Endothelial cell (in vitro differentiated cells): ENCODE data around the gene EIF2B5. TPM values are rescaled to one million over a fixed set of nuclear protein-coding genes. Genes with fewer than 3 reads are reported as not detected.

Experiments used
- DNase-seq: peaks from one replicate; pipeline ENCODE4 v3.0.0; 2021; ENCODE audit warnings: low spot score
- H3K27ac Mint-ChIP-seq: one replicate; pipeline ENCODE4 v1.8.0; 2021; ENCODE audit warnings: mixed read lengths, inconsistent platforms; ENCODE audit not compliant: unreplicated experiment
- H3K27me3 Mint-ChIP-seq: one replicate; pipeline ENCODE4 v1.8.0; 2021; ENCODE audit warnings: mild to moderate bottlenecking, moderate library complexity, mixed read lengths, inconsistent platforms; ENCODE audit not compliant: unreplicated experiment
- H3K36me3 Mint-ChIP-seq: one replicate; pipeline ENCODE4 v1.8.0; 2021; ENCODE audit warnings: mild to moderate bottlenecking, low read depth, mixed read lengths, inconsistent platforms; ENCODE audit not compliant: unreplicated experiment
- H3K4me1 Mint-ChIP-seq: one replicate; pipeline ENCODE4 v1.8.0; 2021; ENCODE audit warnings: mild to moderate bottlenecking, mixed read lengths, inconsistent platforms; ENCODE audit not compliant: unreplicated experiment
- H3K4me3 Mint-ChIP-seq: one replicate; pipeline ENCODE4 v1.8.0; 2021; ENCODE audit warnings: mild to moderate bottlenecking, mixed read lengths, inconsistent platforms; ENCODE audit not compliant: unreplicated experiment
- H3K9me3 Mint-ChIP-seq: one replicate; pipeline ENCODE4 v1.8.0; 2021; ENCODE audit warnings: mixed read lengths, inconsistent platforms; ENCODE audit not compliant: unreplicated experiment
- CTCF ChIP-seq: fragments of 200-600 bp; sonication (generic); IDR thresholded peaks from one replicate; pipeline ENCODE4 v1.5.0; 2021; ENCODE audit warnings: antibody characterized with exemption; ENCODE audit not compliant: unreplicated experiment
- total RNA-seq: library from RNA; stranded (reverse); fragmentation: NEBNext Ultra II Directional; extraction: Animal tissue kit (Norgen Biotek cat#: 25700); gene quantifications from one replicate; pipeline ENCODE4 v1.2.1, GENCODE V29; 2021; ENCODE audit not compliant: unreplicated experiment

Gene EIF2B5
- total RNA-seq, 1 donor from 2014 or later: 37.0 TPM

GRCh38 chr3:184175506-184175905, 40.3 kb downstream of the EIF2B5 start:
- TF ChIP-seq CTCF: no peak
- peaks cover 51% of the 10 kb centered on the region for H3K36me3 Mint-ChIP-seq

DNA sequence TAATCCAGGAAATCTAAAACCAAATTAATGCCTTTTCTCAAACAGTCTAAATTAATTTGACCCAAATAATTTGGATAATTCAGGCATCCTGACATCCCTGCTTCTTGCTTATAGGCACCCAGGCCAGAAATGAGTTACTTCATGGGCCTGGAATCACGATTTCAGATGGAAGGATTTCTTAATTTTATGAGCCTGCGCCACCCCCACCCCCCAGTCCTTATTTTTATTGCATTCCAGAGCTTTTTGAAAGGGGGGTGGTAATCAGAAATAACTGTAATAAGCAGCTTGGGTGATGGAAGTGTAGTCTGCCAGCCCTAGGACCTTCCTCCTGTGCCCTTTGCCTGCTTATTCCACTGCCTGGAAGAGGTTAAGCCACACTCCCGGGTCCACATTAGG, 40.8 kb downstream of the EIF2B5 start:
- H3K4me1 Mint-ChIP-seq: peaks cover 37% of the 10 kb centered on the region
- TF ChIP-seq CTCF: no peak
- no peaks in the 10 kb centered on the region for H3K9me3 Mint-ChIP-seq
- peaks cover 52% of the 10 kb centered on the region for H3K36me3 Mint-ChIP-seq
- H3K27me3 Mint-ChIP-seq: peaks cover 18% of the 10 kb centered on the region
- H3K27ac Mint-ChIP-seq: peak overlapping the region; percentile 92
- peak overlapping the region; percentile 99 for H3K4me3 Mint-ChIP-seq
- no peak for DNase-seq

More at GRCh38 chr3:184175506-184175905, 40.3 kb downstream of the EIF2B5 start:
- H3K4me1 Mint-ChIP-seq: peaks cover 35% of the 10 kb centered on the region
- peak overlapping the region; percentile 99 for H3K4me3 Mint-ChIP-seq
- no peak for DNase-seq
- peaks cover 19% of the 10 kb centered on the region for H3K27me3 Mint-ChIP-seq
- H3K27ac Mint-ChIP-seq: peak overlapping the region; percentile 92
- no peaks in the 10 kb centered on the region for H3K9me3 Mint-ChIP-seq

GRCh38 chr3:184176377-184177330, 41.5 kb downstream of the EIF2B5 start:
- Mint-ChIP-seq H3K4me3 (peak overlapping the region; percentile 99), H3K36me3 (peaks cover 50% of the 10 kb centered on the region), H3K4me1 (peaks cover 38% of the 10 kb centered on the region), H3K9me3 (no peaks in the 10 kb centered on the region), H3K27me3 (peaks cover 18% of the 10 kb centered on the region), H3K27ac (peak overlapping the region; percentile 92)
- no peak for TF ChIP-seq CTCF
- DNase-seq: peak; percentile 71

DNA sequence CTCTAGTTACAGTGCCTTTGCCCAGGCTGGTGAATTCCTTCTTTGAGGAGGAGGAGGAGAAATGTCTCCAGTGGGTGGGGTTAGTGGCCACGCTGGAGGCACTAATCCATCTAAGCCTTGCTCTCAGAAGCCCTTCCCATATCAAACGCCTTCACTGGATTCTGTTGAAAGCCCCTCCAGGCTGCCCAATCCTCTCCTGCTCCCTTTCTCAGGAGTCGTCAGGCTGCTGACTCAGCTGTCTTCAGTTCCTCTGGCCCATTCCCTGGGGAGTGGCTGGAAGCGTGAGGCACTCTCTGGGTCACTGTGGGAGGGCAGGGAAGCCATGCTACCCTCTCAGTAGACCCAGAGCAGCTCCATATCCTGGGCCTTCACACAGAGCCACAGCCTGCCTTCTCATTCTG, 42.2 kb downstream of the EIF2B5 start:
- Mint-ChIP-seq H3K27me3 (peaks cover 11% of the 10 kb centered on the region), H3K4me1 (peaks cover 38% of the 10 kb centered on the region), H3K9me3 (no peaks in the 10 kb centered on the region), H3K36me3 (peaks cover 46% of the 10 kb centered on the region), H3K4me3 (peak overlapping the region; percentile 99), H3K27ac (peak overlapping the region; percentile 92)
- TF ChIP-seq CTCF: no peak
- DNase-seq: no peak

- Mint-ChIP-seq H3K4me1 (peaks cover 38% of the 10 kb centered on the region), H3K27ac (no peak overlapping the region), H3K4me3 (peak overlapping the region; percentile 99), H3K36me3 (peaks cover 48% of the 10 kb centered on the region), H3K9me3 (no peaks in the 10 kb centered on the region), H3K27me3 (peaks cover 11% of the 10 kb centered on the region)
- no peak for DNase-seq
- TF ChIP-seq CTCF: no peak
These were observed 42.7 kb downstream of the EIF2B5 start for GRCh38 chr3:184177767-184178306.
